ENCODE measurements around the gene ERN1. TPM values are rescaled to one million over a fixed set of nuclear protein-coding genes. Genes with fewer than 3 reads are reported as not detected.

The ERN1 gene
- total and polyA plus RNA-seq, 2 of the 8 experiments (the other 6 are each of a cell fraction or from before 2014, with no cell fraction given), result 1.8 to 3.9 TPM

GRCh38 chr17:64063088-64063487, 66.9 kb downstream of the ERN1 start:
- Histone ChIP-seq H3K4me2 (ENCODE audit: insufficient read depth in 1 of 2, low read depth in 2 of 2, low read length in 2 of 2) (no peak overlapping the region), H3K27me3 (replicated peaks in 1 of 4; ENCODE audit: control insufficient read depth in 3 of 4, extremely low read depth in 1 of 4, insufficient read depth in 3 of 4, low read length in 3 of 4) (no peaks in the 10 kb centered on the region), H2BK15ac (ENCODE audit: low read length) (no peak overlapping the region), H2BK20ac (ENCODE audit: low read length) (no peak overlapping the region), H3K23me2 (ENCODE audit: low read depth, low read length) (no peaks in the 10 kb centered on the region), H2AK5ac (ENCODE audit: low read depth, low read length) (no peak overlapping the region), H3K79me1 (ENCODE audit: low read depth, low read length) (no peaks in the 10 kb centered on the region), H3K14ac (ENCODE audit: insufficient read length) (no peak overlapping the region), H3K23ac (ENCODE audit: insufficient read length) (no peak overlapping the region), H3K4me1 (replicated peaks in 1 of 4; ENCODE audit: control insufficient read depth in 3 of 4, insufficient read depth in 4 of 4, low read length in 3 of 4) (peaks cover 0 to 3% (median 0%) of the 10 kb centered on the region in 4 experiments; a peak in 1 of 7 replicates), H2BK120ac (replicated peaks; ENCODE audit: low read depth, low read length) (no peak overlapping the region), H3K56ac (replicated peaks; ENCODE audit: insufficient read length, low read depth, low read length) (no peak overlapping the region), H3K79me2 (ENCODE audit: control insufficient read depth in 1 of 2, insufficient read depth in 2 of 2, low read length in 2 of 2) (no peaks in the 10 kb centered on the region), H3K36me3 (ENCODE audit: control insufficient read depth in 2 of 4, insufficient read depth in 4 of 4, low read length in 3 of 4) (0 out of 8 replicates have a peak, but pooled peaks cover 0 to 2% (median 0%) of the 10 kb centered on the region in 4 experiments), H2BK5ac (ENCODE audit: low read depth, low read length) (no peak overlapping the region), H3K9ac (replicated peaks in 1 of 4; ENCODE audit: extremely low read depth in 1 of 4, low read depth in 3 of 4, low read length in 3 of 4) (no peak overlapping the region), H4K91ac (replicated peaks; ENCODE audit: insufficient read length, low read length) (no peak overlapping the region), H4K5ac (ENCODE audit: insufficient read length, low read depth, low read length) (no peak overlapping the region), H4K20me1 (replicated peaks in 1 of 2; ENCODE audit: control insufficient read depth in 1 of 2, insufficient read depth in 2 of 2, low read length in 2 of 2) (no peaks in the 10 kb centered on the region), H2AFZ (ENCODE audit: low read length) (no peak overlapping the region), H2BK12ac (ENCODE audit: low read depth, low read length) (no peak overlapping the region), H3K4me3 (ENCODE audit: extremely low read depth in 1 of 4, insufficient read depth in 2 of 4, low read depth in 3 of 4, low read length in 4 of 4) (no peak overlapping the region), H3K18ac (ENCODE audit: extremely low read depth, low read length) (no peak overlapping the region), H4K8ac (ENCODE audit: extremely low read depth, insufficient read depth, low read length) (no peak overlapping the region), H3K4ac (replicated peaks; ENCODE audit: insufficient read length, low read depth, low read length) (no peak overlapping the region), H3K27ac (ENCODE audit: low read depth, low read length) (no peak overlapping the region), H3K9me3 (ENCODE audit: insufficient read depth in 2 of 2, low read depth in 1 of 2, low read length in 1 of 2) (no peaks in the 10 kb centered on the region)
- ChIA-PET CTCF (ENCODE audit: partially characterized antibody) (interaction anchor here (0.8 to 13.9 kb wide), 36 partner anchors 8 to 227 kb away, joined by 3 to 238 read pairs (median 6); partner anchors contain the start of genes ERN1 and GH1), POLR2A (ENCODE audit: partially characterized antibody) (interaction anchor here (0.9 to 4.7 kb wide), 5 partner anchors 12 to 83 kb away, joined by 3 to 23 read pairs (median 5); no protein-coding TSS in a partner anchor)
- DNase-seq (ENCODE audit: low read depth in 1 of 2, low spot score in 2 of 2), result no peak
- no peak for FAIRE-seq
- WGBS, 2 experiments (ENCODE audit: extremely low coverage in 1 of 2, insufficient coverage in 1 of 2, insufficient read length in 1 of 2, insufficient replicate concordance in 2 of 2, low coverage in 1 of 2, low lambda C conversion rate in 2 of 2, missing lambda C conversion rate in 1 of 2), result 90% methylated on average over 5 of the region's 5 CpGs; no CpG with 5 or more reads in 1 of the 2 experiments
- TF ChIP-seq JUN (IDR thresholded peaks at IDR 0.05; ENCODE audit: low read depth, low read length), result no peak
- TF ChIP-seq BCL11A (IDR thresholded peaks at IDR 0.05; ENCODE audit: low read depth in 2 of 2, low read length in 2 of 2), result no peak
- no peak for TF ChIP-seq KDM1A (IDR thresholded peaks at IDR 0.05; ENCODE audit: borderline replicate concordance, low read length)
- no peak for TF ChIP-seq CBX8 (IDR thresholded peaks at IDR 0.05; ENCODE audit: borderline replicate concordance, low read depth, low read length)
- no peak for TF ChIP-seq CREB1 (IDR thresholded peaks at IDR 0.05)
- TF ChIP-seq CHD1 (IDR thresholded peaks at IDR 0.05; ENCODE audit: low read depth, low read length), result no peak
- TF ChIP-seq TCF12 (IDR thresholded peaks at IDR 0.05; ENCODE audit: low read depth, low read length), result no peak
- no peak for TF ChIP-seq SIN3A (conservative IDR thresholded peaks at IDR 0.05 in 1 of 2, IDR thresholded peaks at IDR 0.05 in 1 of 2; ENCODE audit: low read depth in 1 of 2, low read length in 2 of 2)
- TF ChIP-seq CHD2 (IDR thresholded peaks at IDR 0.05; ENCODE audit: low read length), result no peak
- TF ChIP-seq SP4 (IDR thresholded peaks at IDR 0.05; ENCODE audit: low read length), result no peak
- no peak for TF ChIP-seq ATF2 (IDR thresholded peaks at IDR 0.05; ENCODE audit: low read length)
- no peak for TF ChIP-seq POLR2A (IDR thresholded peaks at IDR 0.05; ENCODE audit: control extremely low read depth in 1 of 2, low read depth in 2 of 2, low read length in 2 of 2)
- no peak for TF ChIP-seq SIRT6 (IDR thresholded peaks at IDR 0.05; ENCODE audit: low read length)
- no peak for TF ChIP-seq HDAC2 (IDR thresholded peaks at IDR 0.05; ENCODE audit: borderline replicate concordance in 1 of 2, low read depth in 2 of 2, low read length in 2 of 2)
